T-helper 17 cell (primary cell): Measurements from ENCODE around the gene CUL4B. TPM values are rescaled to one million over a fixed set of nuclear protein-coding genes. Genes with fewer than 3 reads are reported as not detected.
"Not testable (repeated sequence)": the region's sequence is repeated elsewhere in the genome, so short reads cannot be mapped to it uniquely, and the experiment has no call there.

ENCODE experiments used
- ATAC-seq: fragments of 150-1000 bp; cut with Tn5 transposase; 2 replicates; pipeline ENCODE4 v1.10.0; 2021; ENCODE audit warnings: mild to moderate bottlenecking, moderate library complexity
- DNase-seq, 3 donors: peaks; one replicate each; pipeline versions ENCODE4 v3.0.0 to v3.0.0-alpha.2; 2020 to 2021
- H3K9me3 ChIP-seq: one replicate; pipeline ENCODE4 v1.7.0; 2013; ENCODE audit warnings: low read length, mild to moderate bottlenecking; ENCODE audit not compliant: control insufficient read depth, poor library complexity, severe bottlenecking
- H3K27ac Mint-ChIP-seq: one replicate; pipeline ENCODE4 v1.8.0; 2022; ENCODE audit warnings: mild to moderate bottlenecking, moderate library complexity, mixed read lengths
- H3K27me3 Mint-ChIP-seq: one replicate; pipeline ENCODE4 v1.8.0; 2022; ENCODE audit warnings: mixed read lengths
- H3K36me3 Mint-ChIP-seq: one replicate; pipeline ENCODE4 v1.8.0; 2022; ENCODE audit warnings: low read depth, mixed read lengths
- H3K4me1 Mint-ChIP-seq: one replicate; pipeline ENCODE4 v1.8.0; 2022; ENCODE audit warnings: mild to moderate bottlenecking, mixed read lengths
- H3K4me3 Mint-ChIP-seq: one replicate; pipeline ENCODE4 v1.8.0; 2022; ENCODE audit warnings: mild to moderate bottlenecking, moderate library complexity, mixed read lengths
- total RNA-seq, 4 donors: library from RNA in 2 of 4; stranded (reverse) in 2 of 4; gene quantifications; one replicate each; pipeline ENCODE4 v1.2.3 and lab custom pipeline; 2022 to 2026

The CUL4B gene
- total RNA-seq = 10 to 100 TPM; 32.4 to 33.9 TPM
- total RNA-seq (lab: John Stamatoyannopoulos, UW) = 77.6 to 78.8 reads per million in 2 donors

DNA sequence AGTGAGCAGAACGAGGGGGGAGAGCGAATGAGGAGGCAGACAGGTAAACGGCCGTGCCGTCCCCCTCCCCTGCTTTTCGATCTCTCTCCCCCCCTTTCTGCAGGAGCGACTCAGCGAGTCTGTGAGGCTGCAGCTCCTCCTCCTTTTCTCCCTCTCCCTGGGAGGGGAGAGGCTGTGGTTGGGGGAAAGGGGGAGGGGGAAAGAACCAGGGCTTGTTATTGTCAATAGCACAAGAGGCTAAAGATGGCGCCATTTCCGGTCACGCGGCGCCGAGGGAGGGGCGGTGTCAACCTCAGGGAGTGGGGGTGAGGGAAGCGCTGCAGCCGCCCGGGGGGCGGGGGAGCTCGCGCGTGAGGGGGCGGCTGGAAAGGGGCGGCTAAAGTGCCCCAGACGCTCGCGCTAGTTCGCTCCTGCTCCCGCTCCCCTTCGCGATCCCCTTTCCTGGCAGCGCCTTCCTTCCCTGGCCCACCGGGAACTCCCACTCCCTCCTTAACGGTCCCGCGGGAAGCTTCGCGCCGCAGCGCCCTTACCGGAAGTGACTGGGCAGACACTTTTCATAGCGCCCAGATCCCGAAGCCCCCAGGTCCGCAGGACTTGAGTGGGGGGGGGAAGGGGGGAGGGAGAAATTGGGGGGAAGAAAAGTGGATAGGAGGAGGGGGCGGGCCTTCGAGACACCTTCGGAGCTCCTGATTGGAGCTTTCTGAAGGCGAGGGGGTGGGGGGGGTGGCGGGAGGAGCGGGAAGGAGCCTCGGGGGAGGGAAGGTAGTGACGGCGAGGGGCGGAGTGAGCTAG, at the start of gene CUL4B:
CUL4B (minus strand) TSS at position 121 of the 792 bp plus-strand sequence. CDS start 324 bp downstream, outside the sequence.
- ATAC-seq = peak; percentile 93
- H3K27ac Mint-ChIP-seq = peak within 1 kb of the TSS; percentile 96
- peak within 1 kb of the TSS; percentile 99 for H3K4me3 Mint-ChIP-seq
- no peaks in the 10 kb centered on the region for H3K27me3 Mint-ChIP-seq
- H3K9me3 ChIP-seq = no peaks in the 10 kb centered on the region
- peaks cover 9% of the 10 kb centered on the region for H3K4me1 Mint-ChIP-seq
- DNase-seq = peak; percentile 78 to 86 (median 82)
- peaks cover 2% of the 10 kb centered on the region for H3K36me3 Mint-ChIP-seq

DNA sequence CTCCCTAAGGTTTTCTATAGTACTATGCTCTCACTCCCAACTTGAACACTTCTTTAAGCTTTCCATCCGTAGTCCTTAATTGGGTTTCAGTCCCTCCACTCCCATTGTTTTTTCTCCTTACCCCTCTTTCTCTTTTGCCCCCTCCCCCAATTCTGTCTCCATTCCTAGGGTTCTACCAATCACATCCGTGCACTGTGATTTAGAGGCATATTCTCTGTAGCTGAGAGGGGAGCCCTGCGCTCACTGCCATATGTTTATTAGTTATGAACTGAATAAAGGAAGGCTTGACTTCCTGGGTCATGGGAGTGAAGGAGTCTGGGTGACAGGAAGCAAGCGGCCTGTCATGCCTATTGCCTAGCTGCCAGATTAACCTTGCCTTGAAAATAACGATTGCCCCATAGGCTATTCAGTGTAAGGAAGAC, 43.6 kb upstream of the CUL4B start:
- ATAC-seq = peak; percentile 68
- no peaks in the 10 kb centered on the region for H3K27me3 Mint-ChIP-seq
- peak overlapping the region; percentile 98 for H3K4me3 Mint-ChIP-seq
- H3K4me1 Mint-ChIP-seq = peaks cover 5% of the 10 kb centered on the region
- H3K36me3 Mint-ChIP-seq = no peaks in the 10 kb centered on the region
- peak in 2 of 3 donors; percentile 6 to 11 for DNase-seq
- peak overlapping the region; percentile 98 for H3K27ac Mint-ChIP-seq
- H3K9me3 ChIP-seq = no peaks in the 10 kb centered on the region

DNA sequence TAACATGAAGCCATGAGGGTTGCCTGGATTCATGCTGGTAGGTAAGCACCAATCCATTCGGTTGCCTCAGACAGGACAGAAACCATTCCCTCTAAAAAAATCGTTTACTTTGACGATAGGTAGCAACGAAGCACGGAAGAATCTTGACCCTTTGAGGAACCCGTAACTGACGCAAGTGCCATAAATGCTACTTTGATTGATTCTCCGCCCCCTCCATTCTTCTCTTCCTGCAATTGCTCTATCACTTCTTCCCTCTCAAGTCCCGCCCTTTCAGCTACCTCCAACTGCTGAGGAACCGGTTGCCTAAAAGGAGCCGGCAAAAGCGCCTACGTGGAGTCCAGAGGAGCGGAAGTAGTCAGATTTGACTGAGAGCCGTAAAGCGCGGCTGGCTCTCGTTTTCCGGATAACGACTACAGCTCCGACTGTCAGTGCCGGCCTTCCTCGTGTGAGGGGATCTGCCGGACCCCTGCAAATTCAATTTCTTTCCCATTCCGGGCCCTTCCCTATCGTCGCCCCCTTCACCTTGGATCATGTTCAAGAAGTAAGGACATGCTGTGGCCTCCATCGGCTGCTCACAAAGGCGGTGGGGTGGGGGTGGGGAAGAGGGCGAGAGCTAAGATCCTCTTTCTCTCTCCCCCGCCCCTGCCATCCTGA, 43.1 kb upstream of the CUL4B start, which contains the start of gene MCTS1:
MCTS1 (plus strand) TSS at position 395 of the 654 bp plus-strand sequence; CDS start at position 531, 136 bp downstream.
- peak; percentile 95 for ATAC-seq

DNA sequence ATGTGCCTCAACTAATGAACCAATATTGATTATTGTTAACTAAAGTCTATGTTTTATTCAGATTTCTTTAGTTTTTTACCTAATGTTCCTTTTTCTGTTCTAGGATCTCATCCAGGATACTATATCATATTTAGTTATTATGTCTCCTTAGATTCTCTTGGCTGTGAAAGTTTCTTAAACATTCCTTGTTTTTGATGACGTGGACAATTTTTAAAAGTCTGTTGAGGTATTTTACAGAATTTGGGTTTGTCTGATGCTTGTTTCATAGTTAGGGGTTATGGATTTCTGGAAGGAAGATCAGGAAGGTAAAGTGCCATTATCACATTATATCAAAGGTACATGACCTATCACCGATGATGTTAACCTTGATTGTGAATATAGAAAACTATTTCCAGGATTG, 24.9 kb upstream of the CUL4B start:
- Mint-ChIP-seq H3K36me3 (no peaks in the 10 kb centered on the region), H3K27me3 (peaks cover 16% of the 10 kb centered on the region), H3K27ac (no peak overlapping the region), H3K4me1 (no peaks in the 10 kb centered on the region), H3K4me3 (no peak overlapping the region)
- ATAC-seq (no peak), DNase-seq (no peak)
- no peaks in the 10 kb centered on the region for H3K9me3 ChIP-seq

More for the DNA sequence above, 43.1 kb upstream of the CUL4B start, which contains the start of gene MCTS1:
- Mint-ChIP-seq H3K27ac (peak within 1 kb of the TSS; percentile 98), H3K4me3 (peak within 1 kb of the TSS; percentile 98), H3K27me3 (no peaks in the 10 kb centered on the region), H3K36me3 (no peaks in the 10 kb centered on the region), H3K4me1 (peaks cover 5% of the 10 kb centered on the region)
- no peaks in the 10 kb centered on the region for H3K9me3 ChIP-seq
- DNase-seq = peak; percentile 55 to 69 (median 56)

DNA sequence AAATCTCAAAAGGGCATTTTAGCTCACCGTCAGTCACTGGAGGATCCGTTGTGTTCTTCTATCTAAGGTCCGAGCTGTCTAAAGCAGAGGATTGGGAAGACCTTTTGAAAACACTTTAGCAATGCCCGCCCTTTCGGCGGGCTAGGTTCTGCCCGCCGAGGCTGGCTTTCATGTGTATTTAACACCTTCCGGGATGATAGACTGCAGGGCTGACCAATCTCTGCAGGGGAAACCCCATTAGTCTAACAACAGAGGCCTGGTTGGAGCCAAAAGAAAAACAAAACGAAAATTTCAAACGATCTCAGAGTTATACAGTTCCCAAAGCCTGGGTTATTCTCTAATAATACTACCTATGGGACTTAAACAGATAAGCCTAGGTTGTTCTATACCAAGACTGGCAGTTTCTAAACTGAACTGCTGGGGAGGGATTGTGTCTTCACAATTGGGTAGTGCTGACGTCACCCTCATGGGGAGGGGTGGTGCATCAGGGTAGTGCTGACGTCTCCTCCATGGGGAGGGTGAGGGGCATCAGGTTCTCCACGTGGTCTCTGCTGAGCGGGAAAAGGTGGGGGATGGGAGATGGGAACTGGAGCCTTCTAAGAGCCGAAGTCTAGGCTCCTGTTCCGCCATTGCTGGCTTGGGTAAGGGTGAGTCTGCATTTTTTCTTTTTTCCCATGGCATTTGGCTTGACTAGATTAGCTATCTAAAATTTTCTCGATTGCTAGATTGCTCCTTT, 14.8 kb upstream of the CUL4B start:
- no peak for ATAC-seq
- no peaks in the 10 kb centered on the region for H3K9me3 ChIP-seq
- Mint-ChIP-seq H3K4me1 (no peaks in the 10 kb centered on the region), H3K36me3 (no peaks in the 10 kb centered on the region), H3K27me3 (peaks cover 4% of the 10 kb centered on the region), H3K27ac (no peak overlapping the region), H3K4me3 (no peak overlapping the region)
- no peak for DNase-seq

DNA sequence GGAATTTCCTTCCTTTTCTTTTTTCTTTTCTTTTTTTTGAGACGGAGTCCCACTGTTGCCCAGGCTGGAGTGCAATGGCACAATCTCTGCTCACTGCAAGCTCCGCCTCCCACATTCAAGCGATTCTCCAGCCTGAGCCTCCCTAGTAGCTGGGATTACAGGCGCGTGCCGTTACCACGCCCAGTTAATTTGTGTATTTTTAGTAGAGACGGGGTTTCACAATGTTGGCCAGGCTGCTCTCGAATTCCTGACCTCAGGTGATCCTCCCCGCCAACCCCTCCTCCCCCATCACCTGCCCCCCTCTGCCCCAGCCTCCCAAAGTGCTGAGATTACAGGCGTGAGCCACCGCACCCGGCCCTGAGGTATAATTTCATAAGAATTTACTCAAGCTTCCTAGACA, 13.0 kb upstream of the CUL4B start:
- H3K27me3 Mint-ChIP-seq, H3K4me3 Mint-ChIP-seq, H3K27ac Mint-ChIP-seq, DNase-seq, H3K9me3 ChIP-seq, H3K4me1 Mint-ChIP-seq, ATAC-seq, H3K36me3 Mint-ChIP-seq: not testable (repeated sequence)

DNA sequence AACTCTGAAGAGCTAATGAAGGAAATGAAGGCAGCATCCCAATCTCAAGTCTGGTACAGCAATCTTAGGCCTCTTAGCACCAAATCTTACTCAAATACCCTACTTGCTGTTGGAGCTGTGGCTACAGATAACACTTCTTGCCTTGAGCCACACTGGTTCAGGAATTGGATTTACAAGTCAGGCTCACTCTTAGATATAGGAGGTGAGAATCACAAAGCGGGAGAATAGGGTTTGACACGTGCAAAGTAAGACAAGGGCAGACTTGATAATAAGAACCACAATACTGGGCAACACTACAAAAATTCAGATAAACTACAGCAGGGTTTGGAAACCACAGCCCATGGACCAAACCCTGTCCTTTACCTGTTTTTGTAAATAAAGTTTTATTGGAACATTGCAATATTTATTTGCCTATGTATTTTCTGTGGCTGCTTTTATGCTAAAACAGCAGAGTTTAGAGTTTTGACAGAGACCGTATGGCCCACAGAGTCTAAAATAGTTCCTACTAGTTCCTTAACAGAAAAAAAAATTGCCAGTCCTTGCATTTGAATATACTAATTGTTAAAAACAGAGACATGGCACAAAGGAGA, 9.3 kb upstream of the CUL4B start:
- H3K4me3 Mint-ChIP-seq = no peak overlapping the region
- H3K4me1 Mint-ChIP-seq = no peaks in the 10 kb centered on the region
- DNase-seq = no peak
- H3K27me3 Mint-ChIP-seq = no peaks in the 10 kb centered on the region
- no peak for ATAC-seq
- H3K27ac Mint-ChIP-seq = no peak overlapping the region
- H3K9me3 ChIP-seq = no peaks in the 10 kb centered on the region
- no peaks in the 10 kb centered on the region for H3K36me3 Mint-ChIP-seq

DNA sequence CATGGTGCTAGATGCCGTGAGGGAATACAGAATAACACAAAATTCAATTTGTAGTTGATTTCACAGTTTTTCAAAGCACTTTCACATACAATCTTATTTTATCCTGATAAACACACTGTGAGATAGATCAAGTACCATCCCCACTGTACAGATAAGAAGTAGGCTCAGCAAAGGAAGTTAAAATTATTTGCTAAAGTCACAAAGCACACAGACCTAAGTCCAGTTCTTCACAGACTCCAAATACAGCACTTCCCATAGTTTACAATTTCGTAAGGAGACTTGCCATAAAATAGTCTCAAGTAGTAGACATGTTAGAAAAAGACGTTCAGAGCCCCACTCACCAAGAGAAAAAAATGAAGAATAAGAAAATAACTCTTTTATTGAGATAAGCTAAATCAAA, 7.8 kb upstream of the CUL4B start:
- Mint-ChIP-seq H3K4me3 (no peak overlapping the region), H3K27ac (no peak overlapping the region)

DNA sequence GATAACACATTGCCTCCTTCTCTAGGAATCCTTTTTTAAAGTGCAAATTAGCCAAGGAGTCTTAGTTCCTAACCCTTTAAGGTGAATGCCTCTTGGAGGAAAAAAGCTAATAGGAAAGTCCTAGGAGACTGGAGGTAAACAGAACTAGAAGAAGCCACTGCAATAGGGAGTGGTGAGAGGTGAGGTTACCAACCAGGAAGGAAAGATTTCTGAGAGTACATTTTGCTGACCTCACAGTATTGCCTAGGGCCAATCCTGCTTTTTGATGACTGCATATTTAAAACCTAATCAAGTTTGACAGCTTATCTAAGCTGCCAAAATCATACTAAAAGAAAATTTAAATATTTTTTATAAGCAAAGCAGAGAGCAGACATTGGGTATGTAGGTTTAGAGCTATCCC, 7.3 kb upstream of the CUL4B start:
- DNase-seq = no peak
- H3K27me3 Mint-ChIP-seq = no peaks in the 10 kb centered on the region
- H3K9me3 ChIP-seq = no peaks in the 10 kb centered on the region
- no peak for ATAC-seq
- H3K27ac Mint-ChIP-seq = no peak overlapping the region
- no peaks in the 10 kb centered on the region for H3K4me1 Mint-ChIP-seq
- no peak overlapping the region for H3K4me3 Mint-ChIP-seq
- no peaks in the 10 kb centered on the region for H3K36me3 Mint-ChIP-seq

More for the DNA sequence above, 7.8 kb upstream of the CUL4B start:
- no peak for DNase-seq
- no peaks in the 10 kb centered on the region for H3K9me3 ChIP-seq
- no peak for ATAC-seq
- no peaks in the 10 kb centered on the region for H3K4me1 Mint-ChIP-seq
- no peaks in the 10 kb centered on the region for H3K27me3 Mint-ChIP-seq
- H3K36me3 Mint-ChIP-seq = no peaks in the 10 kb centered on the region

DNA sequence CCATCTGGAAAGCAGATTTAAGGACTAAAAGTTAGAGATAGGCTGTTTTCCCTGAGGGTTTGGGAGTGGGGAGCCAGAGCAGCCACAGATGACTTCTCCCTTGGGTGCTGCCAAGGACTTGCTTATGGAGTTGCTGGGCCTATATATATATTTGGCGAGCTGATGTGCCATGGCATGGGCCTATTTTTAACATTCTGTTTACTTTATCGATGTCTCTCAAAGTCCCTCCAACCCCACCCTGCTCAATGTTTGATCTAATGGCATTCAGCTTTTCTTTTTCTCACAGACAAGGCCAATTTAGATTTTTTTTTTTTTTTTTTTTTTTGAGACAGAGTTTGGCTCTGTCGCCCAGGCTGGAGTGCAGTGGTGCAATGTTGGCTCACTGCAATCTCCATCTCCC, 6.1 kb upstream of the CUL4B start:
- no peaks in the 10 kb centered on the region for H3K27me3 Mint-ChIP-seq
- H3K9me3 ChIP-seq = no peaks in the 10 kb centered on the region
- DNase-seq = no peak
- peaks cover 2% of the 10 kb centered on the region for H3K4me1 Mint-ChIP-seq
- no peak for ATAC-seq
- no peaks in the 10 kb centered on the region for H3K36me3 Mint-ChIP-seq
- H3K27ac Mint-ChIP-seq = no peak overlapping the region
- no peak overlapping the region for H3K4me3 Mint-ChIP-seq

DNA sequence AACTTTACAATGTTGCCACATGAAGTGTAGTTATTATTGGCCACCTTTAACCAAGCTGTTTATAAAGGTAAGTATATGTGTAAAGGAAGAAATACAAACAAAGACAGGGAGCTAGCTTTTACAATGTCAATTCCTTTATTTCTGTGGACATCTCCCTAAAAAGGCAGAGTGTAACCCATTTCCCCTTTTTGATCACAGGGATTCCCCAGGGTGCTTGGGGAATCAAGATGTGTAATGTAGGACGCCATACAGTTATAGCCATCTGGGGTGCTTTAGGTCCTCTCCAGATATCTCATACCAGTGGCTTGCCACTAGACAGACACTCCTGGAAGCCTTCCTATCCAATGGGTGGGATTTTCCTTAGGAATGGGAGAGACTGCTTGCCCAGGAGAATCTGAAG, 4.2 kb upstream of the CUL4B start:
- ATAC-seq (no peak), DNase-seq (no peak)
- H3K27me3 Mint-ChIP-seq = no peaks in the 10 kb centered on the region

DNA sequence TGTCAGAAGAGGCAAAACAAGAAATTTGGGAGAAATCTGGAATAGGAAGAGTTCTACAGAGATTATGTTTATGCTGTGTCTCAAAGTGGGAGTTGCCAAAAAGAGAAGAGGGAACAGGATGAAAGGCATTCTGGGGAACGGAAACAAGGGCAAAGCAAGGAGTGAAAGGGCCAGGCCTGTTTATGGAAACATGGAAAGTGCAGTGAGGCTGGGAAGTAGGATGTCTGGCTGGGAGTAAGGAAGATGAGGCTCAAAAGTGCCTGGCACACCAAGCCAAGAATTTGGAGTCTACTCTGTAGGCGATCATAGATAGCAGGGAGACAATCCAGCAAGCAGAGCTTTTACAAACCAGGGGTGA, 1.8 kb upstream of the CUL4B start:
- peaks cover 7% of the 10 kb centered on the region for H3K4me1 Mint-ChIP-seq
- no peak overlapping the region for H3K4me3 Mint-ChIP-seq
- H3K27me3 Mint-ChIP-seq = no peaks in the 10 kb centered on the region
- H3K27ac Mint-ChIP-seq = peak overlapping the region; percentile 96
- H3K36me3 Mint-ChIP-seq = peaks cover 2% of the 10 kb centered on the region
- DNase-seq (no peak), ATAC-seq (no peak)
- no peaks in the 10 kb centered on the region for H3K9me3 ChIP-seq

More for the DNA sequence above, 4.2 kb upstream of the CUL4B start:
- Mint-ChIP-seq H3K27ac (no peak overlapping the region), H3K4me1 (peaks cover 7% of the 10 kb centered on the region), H3K4me3 (no peak overlapping the region), H3K36me3 (peaks cover 2% of the 10 kb centered on the region)
- H3K9me3 ChIP-seq = no peaks in the 10 kb centered on the region
